Skeletal muscle satellite cell (primary cell): ENCODE measurements around the gene FAM234B.

Experiments used
- H3K27me3 ChIP-seq: 2 replicates; pipeline ENCODE4 v1.7.0; 2013; ENCODE audit warnings: low read length; ENCODE audit not compliant: control insufficient read depth, insufficient read depth
- H3K36me3 ChIP-seq: 2 replicates; pipeline ENCODE4 v1.7.0; 2013; ENCODE audit warnings: mild to moderate bottlenecking, control low read depth, low read length; ENCODE audit not compliant: insufficient read depth
- H3K4me1 ChIP-seq: 2 replicates; pipeline ENCODE4 v1.7.0; 2013; ENCODE audit warnings: low read length; ENCODE audit not compliant: control insufficient read depth, insufficient read depth
- H3K4me2 ChIP-seq: 2 replicates; pipeline ENCODE4 v1.7.0; 2013; ENCODE audit warnings: mild to moderate bottlenecking, low read length
- H3K4me3 ChIP-seq: 2 replicates; pipeline ENCODE4 v1.7.0; 2013; ENCODE audit warnings: low read length
- H3K9ac ChIP-seq: 2 replicates; pipeline ENCODE4 v1.7.0; 2013; ENCODE audit warnings: mild to moderate bottlenecking, low read depth, low read length, moderate library complexity
- H3K9me3 ChIP-seq: replicated peaks from 2 replicates; pipeline ENCODE4 v1.7.0; 2013; ENCODE audit warnings: mild to moderate bottlenecking, control low read depth, low read length

Gene FAM234B

DNA sequence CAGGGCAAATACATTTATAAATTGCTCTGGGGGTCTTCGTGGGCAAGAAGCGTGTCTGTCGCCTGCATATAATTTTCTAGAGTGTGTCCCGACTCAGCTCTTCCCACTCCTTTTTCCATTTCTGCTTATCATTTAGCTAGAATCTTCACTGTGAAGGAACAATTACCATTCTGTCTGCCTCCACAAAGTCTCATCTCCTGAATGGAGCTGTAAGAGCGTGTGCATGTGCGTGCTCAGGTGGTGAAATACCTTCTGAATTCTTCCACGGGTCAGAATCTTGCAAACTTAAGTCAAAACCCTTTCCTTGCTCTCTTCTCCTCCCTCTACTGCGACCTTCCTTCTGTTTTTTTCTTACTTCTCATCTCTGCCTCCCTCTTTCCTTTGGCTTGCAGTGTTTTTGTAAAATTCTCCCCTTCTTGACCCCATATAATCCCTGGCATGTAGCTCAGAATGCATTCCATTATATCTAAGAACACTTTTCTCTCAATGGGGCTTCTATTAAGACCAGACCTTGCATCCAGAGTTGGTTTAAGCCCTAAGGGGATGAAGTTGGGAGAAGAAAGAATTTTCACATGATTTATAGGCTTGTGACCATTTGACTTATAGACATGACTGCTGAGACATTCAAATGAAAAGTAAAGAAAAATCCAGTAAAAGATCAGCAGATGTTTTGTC lies 84.2 kb downstream of the FAM234B start:
- Histone ChIP-seq H3K4me3 (no peak overlapping the region), H3K4me2 (no peak overlapping the region)

DNA sequence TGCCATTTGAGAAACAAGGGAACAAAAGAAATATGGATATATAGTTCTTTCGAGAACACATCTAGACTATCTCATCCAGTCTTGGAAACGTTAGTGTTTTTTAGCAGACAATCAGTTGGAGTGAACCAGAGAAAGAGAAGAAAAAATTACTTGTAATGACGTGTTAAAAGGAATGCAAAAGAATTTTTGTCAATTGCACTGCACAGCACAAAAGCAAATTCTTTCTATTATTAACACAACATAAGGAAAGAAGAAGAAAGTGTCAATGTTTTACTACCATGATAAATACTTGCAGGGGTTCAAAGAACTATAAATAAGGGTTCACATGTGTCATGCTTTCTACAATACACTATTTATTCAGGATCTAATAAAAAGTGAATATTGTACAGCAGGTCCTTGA lies 86.8 kb downstream of the FAM234B start:
- Histone ChIP-seq H3K9ac (no peak overlapping the region), H3K36me3 (no peaks in the 10 kb centered on the region), H3K9me3 (no peaks in the 10 kb centered on the region), H3K4me3 (no peak overlapping the region), H3K4me1 (peaks cover 43% of the 10 kb centered on the region), H3K27me3 (no peaks in the 10 kb centered on the region), H3K4me2 (peak overlapping the region; percentile 30)

More for the DNA sequence above, 84.2 kb downstream of the FAM234B start:
- peaks cover 44% of the 10 kb centered on the region for H3K4me1 ChIP-seq
- no peaks in the 10 kb centered on the region for H3K9me3 ChIP-seq
- H3K27me3 ChIP-seq, result no peaks in the 10 kb centered on the region
- no peak overlapping the region for H3K9ac ChIP-seq
- no peaks in the 10 kb centered on the region for H3K36me3 ChIP-seq
